ENCODE data around the gene ZFP57. TPM values are rescaled to one million over a fixed set of nuclear protein-coding genes. Genes with fewer than 3 reads are reported as not detected.
A peak's percentile ranks its signal among the peaks of the same experiment; 100 is the strongest.

The ZFP57 gene
- total and polyA plus RNA-seq, 2 experiments from 2014 or later, result 0.59 to 0.84 TPM

DNA sequence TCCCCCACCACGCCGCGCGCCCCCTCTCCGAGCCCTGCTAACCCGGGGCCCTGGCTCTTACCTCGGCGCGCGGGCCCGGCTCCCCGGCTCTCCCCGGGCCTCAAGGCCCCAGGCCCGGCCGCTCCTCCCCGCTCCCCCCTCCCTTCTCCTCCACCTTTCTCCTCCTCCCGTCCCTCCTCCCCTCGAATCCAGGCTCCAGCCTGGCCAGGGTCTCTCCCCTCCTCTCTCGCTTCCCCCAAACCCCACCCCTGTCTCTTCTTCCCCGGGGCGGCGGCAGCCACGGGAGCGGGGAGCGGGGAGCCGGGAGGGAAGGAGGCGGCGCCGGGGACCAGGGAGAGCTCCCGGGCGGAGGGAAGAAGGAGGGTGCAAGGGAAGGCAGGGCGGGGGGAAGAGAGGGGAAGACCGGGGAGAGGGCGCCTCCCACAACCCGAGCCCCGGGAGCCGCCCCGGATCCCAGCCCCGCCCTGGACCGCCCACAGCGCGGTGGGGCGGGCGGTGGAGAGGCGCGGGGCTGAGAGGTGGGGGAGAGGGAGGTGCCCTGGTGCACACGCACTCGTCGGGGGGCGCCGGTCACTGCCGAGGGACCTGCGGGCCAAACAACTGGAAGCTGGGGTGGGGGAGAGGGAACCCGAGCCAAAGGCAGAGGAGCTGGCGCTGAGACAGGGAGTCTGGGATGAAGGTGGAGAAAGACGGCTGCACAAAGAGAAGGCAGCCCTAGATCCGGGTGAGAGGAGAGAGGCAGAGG, 48.0 kb downstream of the ZFP57 start, which contains the start of gene GABBR1:
TSS of gene GABBR1 (minus strand) at position 395 of the 745 bp plus-strand sequence. CDS start 798 bp downstream, outside the sequence.
- Histone ChIP-seq H3F3A (replicated peaks; ENCODE audit: low read depth) (peaks cover 19% of the 10 kb centered on the region), H3K36me3 (ENCODE audit: insufficient read depth) (no peaks in the 10 kb centered on the region), H3K4me1 (ENCODE audit: insufficient read depth) (peaks cover 41% of the 10 kb centered on the region), H3K9me2 (ENCODE audit: insufficient read depth) (no peaks in the 10 kb centered on the region), H2AFZ (peak within 1 kb of the TSS; percentile 56), H3K4me3 (peak within 1 kb of the TSS; percentile 93), H3K27me3 (ENCODE audit: insufficient read depth) (no peaks in the 10 kb centered on the region), H3K79me2 (replicated peaks; ENCODE audit: insufficient read depth) (peaks cover 39% of the 10 kb centered on the region), H4K20me1 (replicated peaks; ENCODE audit: insufficient read depth) (peaks cover 9% of the 10 kb centered on the region; the same call in 1 of the 2 replicates), H3K4me2 (peak within 1 kb of the TSS; percentile 91), H3K27ac (ENCODE audit: low read depth) (peak within 1 kb of the TSS; percentile 96)
- Mint-ChIP-seq H3K9me3 (no peaks in the 10 kb centered on the region), H3K36me3 (ENCODE audit: low read depth) (peaks cover 3% of the 10 kb centered on the region; the same call in 2 of the 3 replicates), H3K27ac (peak within 1 kb of the TSS; percentile 92), H3K4me3 (peak within 1 kb of the TSS; percentile 86), H3K27me3 (ENCODE audit: insufficient read depth, low read depth, poor library complexity) (peaks cover 14% of the 10 kb centered on the region), H3K4me1 (peaks cover 57% of the 10 kb centered on the region)
- DNase-seq (ENCODE audit: low spot score) (peak; percentile 95), ATAC-seq (peak; percentile 49)
- peak; percentile 77 for TF ChIP-seq POLR2AphosphoS5 (IDR thresholded peaks at IDR 0.05; ENCODE audit: low read depth)
- no peak for TF ChIP-seq STAT1 (IDR thresholded peaks at IDR 0.05; ENCODE audit: unreplicated experiment)

DNA sequence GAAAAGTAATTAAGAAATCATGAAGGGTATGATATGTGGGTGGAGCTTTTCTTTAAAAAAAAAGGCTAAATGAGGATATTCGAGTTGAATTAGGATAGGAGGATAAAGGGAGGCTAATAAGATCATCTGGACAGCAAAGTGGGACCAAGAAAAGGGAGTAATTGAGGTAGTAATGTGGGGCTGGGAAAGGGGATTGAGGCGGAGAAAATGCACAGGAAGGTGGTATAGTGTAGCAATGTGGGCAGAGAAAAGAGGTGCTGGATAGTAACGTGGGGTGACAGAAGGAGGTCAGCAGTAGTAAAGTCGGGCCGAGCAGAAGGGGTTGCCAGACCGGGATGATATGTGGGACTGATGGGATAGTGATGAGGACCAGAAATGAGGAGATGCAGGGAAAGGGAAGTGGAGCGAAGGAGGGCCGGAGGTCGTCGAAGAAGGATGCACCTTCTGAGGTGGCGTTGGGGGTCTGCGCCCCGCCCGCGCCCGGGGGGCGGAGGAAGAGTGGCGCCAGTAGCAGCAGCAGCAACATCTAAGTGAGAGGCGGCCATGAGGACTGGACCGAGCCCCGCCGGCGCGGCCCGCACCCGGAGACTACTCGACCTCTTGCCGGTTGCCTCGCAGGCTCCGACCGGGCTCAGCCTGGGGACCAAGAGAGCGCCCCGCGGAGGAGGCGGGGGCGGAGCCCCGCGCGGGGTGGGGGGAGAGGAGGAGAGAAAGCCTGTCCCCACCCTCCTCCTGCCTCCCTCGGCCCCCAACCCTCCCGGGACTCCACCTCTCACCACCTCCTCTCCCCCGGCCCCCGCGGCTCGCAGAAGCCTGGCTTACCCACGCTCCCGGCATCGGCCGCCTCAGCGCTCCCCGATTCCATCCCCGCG, 48.9 kb downstream of the ZFP57 start:
- Histone ChIP-seq H3K79me2 (replicated peaks; ENCODE audit: insufficient read depth) (peaks cover 46% of the 10 kb centered on the region), H3F3A (replicated peaks; ENCODE audit: low read depth) (peaks cover 19% of the 10 kb centered on the region), H3K4me1 (ENCODE audit: insufficient read depth) (peaks cover 42% of the 10 kb centered on the region), H3K27ac (ENCODE audit: low read depth) (peak overlapping the region; percentile 66; the same call in 1 of the 2 replicates), H4K20me1 (replicated peaks; ENCODE audit: insufficient read depth) (peaks cover 9% of the 10 kb centered on the region; the same call in 1 of the 2 replicates), H3K27me3 (ENCODE audit: insufficient read depth) (no peaks in the 10 kb centered on the region), H3K9me2 (ENCODE audit: insufficient read depth) (no peaks in the 10 kb centered on the region), H2AFZ (no peak overlapping the region), H3K36me3 (ENCODE audit: insufficient read depth) (no peaks in the 10 kb centered on the region), H3K4me3 (peak overlapping the region; percentile 93), H3K4me2 (peak overlapping the region; percentile 91)
- Mint-ChIP-seq H3K27ac (no peak overlapping the region), H3K36me3 (ENCODE audit: low read depth) (peaks cover 3% of the 10 kb centered on the region), H3K27me3 (ENCODE audit: insufficient read depth, low read depth, poor library complexity) (peaks cover 14% of the 10 kb centered on the region), H3K4me1 (peaks cover 55% of the 10 kb centered on the region), H3K4me3 (peak overlapping the region; percentile 86), H3K9me3 (no peaks in the 10 kb centered on the region)
- ATAC-seq, result peak; percentile 22
- TF ChIP-seq JUNB (IDR thresholded peaks at IDR 0.05; ENCODE audit: unreplicated experiment), result no peak
- peak; percentile 73 for TF ChIP-seq POLR2AphosphoS5 (IDR thresholded peaks at IDR 0.05; ENCODE audit: low read depth)
- TF ChIP-seq, protein P1, sequence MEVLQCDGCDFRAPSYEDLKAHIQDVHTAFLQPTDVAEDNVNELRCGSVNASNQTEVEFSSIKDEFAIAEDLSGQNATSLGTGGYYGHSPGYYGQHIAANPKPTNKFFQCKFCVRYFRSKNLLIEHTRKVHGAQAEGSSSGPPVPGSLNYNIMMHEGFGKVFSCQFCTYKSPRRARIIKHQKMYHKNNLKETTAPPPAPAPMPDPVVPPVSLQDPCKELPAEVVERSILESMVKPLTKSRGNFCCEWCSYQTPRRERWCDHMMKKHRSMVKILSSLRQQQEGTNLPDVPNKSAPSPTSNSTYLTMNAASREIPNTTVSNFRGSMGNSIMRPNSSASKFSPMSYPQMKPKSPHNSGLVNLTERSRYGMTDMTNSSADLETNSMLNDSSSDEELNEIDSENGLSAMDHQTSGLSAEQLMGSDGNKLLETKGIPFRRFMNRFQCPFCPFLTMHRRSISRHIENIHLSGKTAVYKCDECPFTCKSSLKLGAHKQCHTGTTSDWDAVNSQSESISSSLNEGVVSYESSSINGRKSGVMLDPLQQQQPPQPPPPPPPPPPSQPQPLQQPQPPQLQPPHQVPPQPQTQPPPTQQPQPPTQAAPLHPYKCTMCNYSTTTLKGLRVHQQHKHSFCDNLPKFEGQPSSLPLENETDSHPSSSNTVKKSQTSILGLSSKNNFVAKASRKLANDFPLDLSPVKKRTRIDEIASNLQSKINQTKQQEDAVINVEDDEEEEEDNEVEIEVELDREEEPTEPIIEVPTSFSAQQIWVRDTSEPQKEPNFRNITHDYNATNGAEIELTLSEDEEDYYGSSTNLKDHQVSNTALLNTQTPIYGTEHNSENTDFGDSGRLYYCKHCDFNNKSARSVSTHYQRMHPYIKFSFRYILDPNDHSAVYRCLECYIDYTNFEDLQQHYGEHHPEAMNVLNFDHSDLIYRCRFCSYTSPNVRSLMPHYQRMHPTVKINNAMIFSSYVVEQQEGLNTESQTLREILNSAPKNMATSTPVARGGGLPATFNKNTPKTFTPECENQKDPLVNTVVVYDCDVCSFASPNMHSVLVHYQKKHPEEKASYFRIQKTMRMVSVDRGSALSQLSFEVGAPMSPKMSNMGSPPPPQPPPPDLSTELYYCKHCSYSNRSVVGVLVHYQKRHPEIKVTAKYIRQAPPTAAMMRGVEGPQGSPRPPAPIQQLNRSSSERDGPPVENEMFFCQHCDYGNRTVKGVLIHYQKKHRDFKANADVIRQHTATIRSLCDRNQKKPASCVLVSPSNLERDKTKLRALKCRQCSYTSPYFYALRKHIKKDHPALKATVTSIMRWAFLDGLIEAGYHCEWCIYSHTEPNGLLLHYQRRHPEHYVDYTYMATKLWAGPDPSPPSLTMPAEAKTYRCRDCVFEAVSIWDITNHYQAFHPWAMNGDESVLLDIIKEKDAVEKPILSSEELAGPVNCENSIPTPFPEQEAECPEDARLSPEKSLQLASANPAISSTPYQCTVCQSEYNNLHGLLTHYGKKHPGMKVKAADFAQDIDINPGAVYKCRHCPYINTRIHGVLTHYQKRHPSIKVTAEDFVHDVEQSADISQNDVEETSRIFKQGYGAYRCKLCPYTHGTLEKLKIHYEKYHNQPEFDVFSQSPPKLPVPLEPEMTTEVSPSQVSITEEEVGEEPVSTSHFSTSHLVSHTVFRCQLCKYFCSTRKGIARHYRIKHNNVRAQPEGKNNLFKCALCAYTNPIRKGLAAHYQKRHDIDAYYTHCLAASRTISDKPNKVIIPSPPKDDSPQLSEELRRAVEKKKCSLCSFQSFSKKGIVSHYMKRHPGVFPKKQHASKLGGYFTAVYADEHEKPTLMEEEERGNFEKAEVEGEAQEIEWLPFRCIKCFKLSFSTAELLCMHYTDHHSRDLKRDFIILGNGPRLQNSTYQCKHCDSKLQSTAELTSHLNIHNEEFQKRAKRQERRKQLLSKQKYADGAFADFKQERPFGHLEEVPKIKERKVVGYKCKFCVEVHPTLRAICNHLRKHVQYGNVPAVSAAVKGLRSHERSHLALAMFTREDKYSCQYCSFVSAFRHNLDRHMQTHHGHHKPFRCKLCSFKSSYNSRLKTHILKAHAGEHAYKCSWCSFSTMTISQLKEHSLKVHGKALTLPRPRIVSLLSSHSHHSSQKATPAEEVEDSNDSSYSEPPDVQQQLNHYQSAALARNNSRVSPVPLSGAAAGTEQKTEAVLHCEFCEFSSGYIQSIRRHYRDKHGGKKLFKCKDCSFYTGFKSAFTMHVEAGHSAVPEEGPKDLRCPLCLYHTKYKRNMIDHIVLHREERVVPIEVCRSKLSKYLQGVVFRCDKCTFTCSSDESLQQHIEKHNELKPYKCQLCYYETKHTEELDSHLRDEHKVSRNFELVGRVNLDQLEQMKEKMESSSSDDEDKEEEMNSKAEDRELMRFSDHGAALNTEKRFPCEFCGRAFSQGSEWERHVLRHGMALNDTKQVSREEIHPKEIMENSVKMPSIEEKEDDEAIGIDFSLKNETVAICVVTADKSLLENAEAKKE (CRISPR knock-in tag; IDR thresholded peaks at IDR 0.05), result no peak
- no peak for TF ChIP-seq STAT1 (IDR thresholded peaks at IDR 0.05; ENCODE audit: unreplicated experiment)
- DNase-seq (ENCODE audit: low spot score), result peak; percentile 72

Data from GM23338 (cell line).